HEK293 (cell line): ENCODE data around the gene SFTPA1.
"Not testable (repeated sequence)": the region's sequence is repeated elsewhere in the genome, so short reads cannot be mapped to it uniquely, and the experiment has no call there.

Experiments used
- CTCF ChIP-seq: fragments of 450-650 bp; formaldehyde crosslinking; IDR thresholded peaks from 2 replicates; pipeline ENCODE4 v1.5.1; 2016; ENCODE audit warnings: missing biosample characterization, missing genetic modification characterization
- MZF1 ChIP-seq: fragments of 450-650 bp; formaldehyde crosslinking; IDR thresholded peaks from 2 replicates; pipeline ENCODE4 v1.5.1; 2017; ENCODE audit warnings: missing biosample characterization, missing genetic modification characterization, borderline replicate concordance
- TCF7L2 ChIP-seq: IDR thresholded peaks from 2 replicates; pipeline ENCODE4 v1.6.1; 2011; ENCODE audit warnings: low read depth, mild to moderate bottlenecking, inconsistent platforms, low read length, moderate library complexity, borderline replicate concordance
- ZNF133 ChIP-seq: fragments of 450-650 bp; formaldehyde crosslinking; IDR thresholded peaks from 2 replicates; pipeline ENCODE4 v1.5.1; 2016; ENCODE audit warnings: missing biosample characterization, missing genetic modification characterization

- TF ChIP-seq CTCF (tag by site-specific recombination); ZNF133; MZF1; TCF7L2: not testable (repeated sequence)
These were observed 27.8 kb upstream of the SFTPA1 start for GRCh38 chr10:79582954-79583353.
